Neutrophil (primary cell): ENCODE measurements around the gene KCNC3.
A peak's percentile ranks its signal among the peaks of the same experiment; 100 is the strongest.

Experiments used
- H3K27ac ChIP-seq: fragments of 200-600 bp; sonication (generic); 2 replicates; pipeline ENCODE4 v1.5.1; 2016; ENCODE audit warnings: mild to moderate bottlenecking, moderate library complexity
- H3K27me3 ChIP-seq: fragments of 200-600 bp; sonication (generic); 2 replicates; pipeline ENCODE4 v1.6.0; 2016; ENCODE audit warnings: mild to moderate bottlenecking
- H3K36me3 ChIP-seq: fragments of 200-600 bp; sonication (generic); 2 replicates; pipeline ENCODE4 v1.5.1; 2017
- H3K4me1 ChIP-seq, 2 experiments: fragments of 200-600 bp in 1 of 2; sonication (generic) in 1 of 2; 1 replicate in 1 of 2; 2 replicates in 1 of 2; pipeline versions ENCODE4 v1.5.1 to v1.6.1; 2013 to 2016; ENCODE audit warnings: low read depth in 1 of 2, low read length in 1 of 2, mild to moderate bottlenecking in 1 of 2, moderate library complexity in 1 of 2; ENCODE audit not compliant: control insufficient read depth in 1 of 2, insufficient read depth in 1 of 2
- H3K4me3 ChIP-seq, 2 experiments: fragments of 200-600 bp in 1 of 2; sonication (generic) in 1 of 2; 1 replicate in 1 of 2; 2 replicates in 1 of 2; pipeline ENCODE4 v1.5.1; 2013 to 2016; ENCODE audit warnings: low read depth in 1 of 2, low read length in 1 of 2, mild to moderate bottlenecking in 1 of 2, moderate library complexity in 1 of 2
- H3K9me3 ChIP-seq: fragments of 200-600 bp; sonication (generic); 2 replicates; pipeline ENCODE4 v1.5.1; 2016
- TF ChIP-seq, protein P1 (sequence below): fragments of 200-600 bp; sonication (generic); IDR thresholded peaks from 2 replicates; pipeline ENCODE4 v1.5.1; 2016; ENCODE audit warnings: antibody characterized with exemption

Gene KCNC3

DNA sequence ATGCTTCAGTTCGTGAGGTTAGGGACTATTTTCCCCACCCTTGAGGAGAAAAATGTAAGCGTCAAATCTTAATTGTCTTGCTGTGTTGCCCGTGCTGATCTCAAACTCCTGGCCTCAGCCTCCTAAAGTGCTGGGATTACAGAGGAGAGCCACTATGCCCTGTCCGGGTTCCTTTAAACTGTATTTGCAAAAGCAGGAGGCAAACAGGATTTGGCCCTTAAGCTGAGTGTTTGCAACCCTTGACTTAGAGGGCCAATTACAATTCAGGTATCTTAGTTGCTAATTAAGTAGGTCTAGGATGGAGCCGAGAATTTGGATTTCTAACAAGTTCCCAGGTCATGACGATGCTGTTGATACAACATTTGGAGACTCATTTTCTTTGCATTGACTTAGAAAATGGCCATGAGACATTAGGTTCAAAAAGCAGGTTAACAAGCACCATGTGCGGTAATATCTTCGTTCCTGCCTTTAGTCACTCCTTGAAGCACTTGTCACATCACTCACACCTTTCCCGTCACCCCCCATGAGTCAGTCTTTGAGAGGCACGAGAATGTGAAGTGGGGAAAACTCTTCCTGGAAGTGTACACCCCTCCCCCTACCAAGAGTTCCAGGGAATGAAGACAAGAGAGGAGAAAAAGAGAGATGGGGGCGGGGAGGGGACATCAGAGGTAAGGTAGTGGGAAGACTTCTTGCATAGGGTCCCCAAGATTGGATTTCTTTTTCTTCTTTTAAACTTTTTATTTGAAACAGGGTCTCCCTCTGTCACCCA, 33.7 kb upstream of the KCNC3 start:
- TF ChIP-seq, protein P1, sequence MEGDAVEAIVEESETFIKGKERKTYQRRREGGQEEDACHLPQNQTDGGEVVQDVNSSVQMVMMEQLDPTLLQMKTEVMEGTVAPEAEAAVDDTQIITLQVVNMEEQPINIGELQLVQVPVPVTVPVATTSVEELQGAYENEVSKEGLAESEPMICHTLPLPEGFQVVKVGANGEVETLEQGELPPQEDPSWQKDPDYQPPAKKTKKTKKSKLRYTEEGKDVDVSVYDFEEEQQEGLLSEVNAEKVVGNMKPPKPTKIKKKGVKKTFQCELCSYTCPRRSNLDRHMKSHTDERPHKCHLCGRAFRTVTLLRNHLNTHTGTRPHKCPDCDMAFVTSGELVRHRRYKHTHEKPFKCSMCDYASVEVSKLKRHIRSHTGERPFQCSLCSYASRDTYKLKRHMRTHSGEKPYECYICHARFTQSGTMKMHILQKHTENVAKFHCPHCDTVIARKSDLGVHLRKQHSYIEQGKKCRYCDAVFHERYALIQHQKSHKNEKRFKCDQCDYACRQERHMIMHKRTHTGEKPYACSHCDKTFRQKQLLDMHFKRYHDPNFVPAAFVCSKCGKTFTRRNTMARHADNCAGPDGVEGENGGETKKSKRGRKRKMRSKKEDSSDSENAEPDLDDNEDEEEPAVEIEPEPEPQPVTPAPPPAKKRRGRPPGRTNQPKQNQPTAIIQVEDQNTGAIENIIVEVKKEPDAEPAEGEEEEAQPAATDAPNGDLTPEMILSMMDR: no peak
- no peak overlapping the region for H3K4me3 ChIP-seq
- no peak overlapping the region for H3K27ac ChIP-seq

DNA sequence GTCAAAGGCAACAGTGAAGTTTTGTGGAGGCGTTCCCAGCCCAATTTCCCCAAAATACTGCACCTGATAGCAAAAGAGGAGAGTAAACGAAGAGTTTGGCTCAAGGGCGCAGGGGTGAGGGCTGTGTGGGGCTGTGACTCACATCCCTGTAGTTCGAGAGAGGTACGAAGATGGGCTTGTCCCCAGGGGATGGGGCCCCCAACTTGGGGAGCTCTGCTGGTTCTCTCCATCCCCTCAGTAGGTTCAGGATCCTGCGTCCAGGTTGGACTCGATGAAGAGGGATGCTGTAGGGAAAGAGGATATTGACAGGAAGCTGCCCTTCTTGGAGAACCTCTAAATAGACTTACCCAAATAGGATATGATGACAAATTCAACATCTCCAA, 32.8 kb upstream of the KCNC3 start:
- H3K4me3 ChIP-seq: no peak overlapping the region
- no peaks in the 10 kb centered on the region for H3K36me3 ChIP-seq
- TF ChIP-seq, protein P1: no peak
- peaks cover 3 to 9% of the 10 kb centered on the region in 2 experiments for H3K4me1 ChIP-seq
- H3K27ac ChIP-seq: no peak overlapping the region
- H3K27me3 ChIP-seq: peaks cover 27% of the 10 kb centered on the region
- no peaks in the 10 kb centered on the region for H3K9me3 ChIP-seq

More for the DNA sequence above, 33.7 kb upstream of the KCNC3 start:
- Histone ChIP-seq H3K4me1 (peaks cover 2 to 7% of the 10 kb centered on the region in 2 experiments), H3K9me3 (no peaks in the 10 kb centered on the region), H3K27me3 (peaks cover 20% of the 10 kb centered on the region), H3K36me3 (no peaks in the 10 kb centered on the region)

GRCh38 chr19:50361290-50362029, 32.3 kb upstream of the KCNC3 start:
- peaks cover 3 to 9% of the 10 kb centered on the region in 2 experiments for H3K4me1 ChIP-seq
- H3K9me3 ChIP-seq: no peaks in the 10 kb centered on the region
- TF ChIP-seq, protein P1: no peak
- no peak overlapping the region for H3K27ac ChIP-seq
- H3K27me3 ChIP-seq: peaks cover 27% of the 10 kb centered on the region
- H3K4me3 ChIP-seq: no peak overlapping the region
- H3K36me3 ChIP-seq: no peaks in the 10 kb centered on the region

DNA sequence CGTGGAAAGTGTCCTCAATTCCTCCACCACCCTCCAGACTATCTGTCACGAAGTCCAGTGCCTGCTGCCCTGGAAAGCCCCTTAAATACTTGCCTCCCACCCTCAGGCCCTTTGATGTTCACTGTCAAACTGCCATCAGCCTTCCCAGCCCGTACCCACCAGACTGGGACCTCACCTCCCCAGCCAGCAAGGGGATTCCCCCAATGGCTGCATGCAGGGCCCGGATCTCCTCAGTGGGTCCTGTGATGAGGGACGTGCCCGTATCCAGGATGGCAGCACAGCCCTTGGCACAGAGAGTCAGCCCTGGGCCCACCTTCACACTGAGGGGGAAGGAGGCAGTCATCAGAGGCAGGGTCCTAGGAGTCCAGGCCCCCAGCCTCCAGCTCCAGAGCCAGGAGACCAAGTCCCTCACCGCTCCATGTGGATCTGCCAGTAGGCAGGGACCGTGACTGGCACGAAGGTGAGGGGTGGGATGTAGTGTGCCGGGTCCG, 30.2 kb upstream of the KCNC3 start:
- H3K4me1 ChIP-seq: peaks cover 3 to 9% of the 10 kb centered on the region in 2 experiments
- peaks cover 40% of the 10 kb centered on the region for H3K27me3 ChIP-seq
- H3K9me3 ChIP-seq: no peaks in the 10 kb centered on the region
- H3K4me3 ChIP-seq: no peak overlapping the region
- TF ChIP-seq, protein P1: no peak
- peak overlapping the region; percentile 79 for H3K27ac ChIP-seq
- no peaks in the 10 kb centered on the region for H3K36me3 ChIP-seq

GRCh38 chr19:50358483-50359327, 29.5 kb upstream of the KCNC3 start:
- TF ChIP-seq, protein P1: no peak
- Histone ChIP-seq H3K36me3 (no peaks in the 10 kb centered on the region), H3K4me1 (peaks cover 3 to 9% of the 10 kb centered on the region in 2 experiments), H3K27me3 (peaks cover 40% of the 10 kb centered on the region), H3K27ac (peak overlapping the region; percentile 79), H3K4me3 (peak overlapping the region; percentile 60 to 71), H3K9me3 (no peaks in the 10 kb centered on the region)
